Testis (tissue), 2 donors: ENCODE measurements around the gene SDSL.

Experiments used
- CTCF ChIP-seq, 3 experiments: fragments of 450-650 bp in 2 of 3; fragments of 200-600 bp in 1 of 3; sonication (generic) in 1 of 3; IDR thresholded peaks; one replicate each; pipeline ENCODE4 v1.5.1; 2016 to 2019; ENCODE audit warnings: antibody characterized with exemption in 3 of 3, mild to moderate bottlenecking in 2 of 3, moderate library complexity in 1 of 3
- POLR2A ChIP-seq: fragments of 450-650 bp; IDR thresholded peaks from one replicate; pipeline ENCODE4 v1.6.1; 2017; ENCODE audit warnings: antibody characterized with exemption, mild to moderate bottlenecking, moderate library complexity

- no peak for TF ChIP-seq CTCF (IDR thresholded peaks at IDR 0.05)
- no peak for TF ChIP-seq POLR2A
Measured at GRCh38 chr12:113388351-113388750, 33.8 kb upstream of the SDSL start.
